Inferior parietal cortex (tissue), 1 donor: ENCODE data around the gene PRPF31.
A peak's percentile ranks its signal among the peaks of the same experiment; 100 is the strongest.

Experiments used
- DNase-seq: peaks from one replicate; pipeline ENCODE4 v3.0.0-alpha.2; 2016; ENCODE audit errors: extremely low spot score

The PRPF31 gene

GRCh38 chr19:54141356-54141755 is 25.8 kb downstream of the PRPF31 start:
- DNase-seq, result no peak

- DNase-seq, result no peak
Observed at GRCh38 chr19:54142166-54142780, 26.7 kb downstream of the PRPF31 start.

- no peak for DNase-seq
Observed at GRCh38 chr19:54145541-54146158, 30.1 kb downstream of the PRPF31 start.

- no peak for DNase-seq
Observed at GRCh38 chr19:54147676-54148075, 32.1 kb downstream of the PRPF31 start.

- no peak for DNase-seq
Observed at GRCh38 chr19:54148158-54148557, 32.6 kb downstream of the PRPF31 start.

GRCh38 chr19:54149021-54149812 is 33.7 kb downstream of the PRPF31 start:
- no peak for DNase-seq

- DNase-seq, result no peak
Observed at GRCh38 chr19:54151362-54152035, 35.9 kb downstream of the PRPF31 start.

GRCh38 chr19:54152267-54152666 is 36.7 kb downstream of the PRPF31 start:
- DNase-seq, result no peak

- DNase-seq, result no peak
Observed at GRCh38 chr19:54152878-54153524, 37.4 kb downstream of the PRPF31 start.

- DNase-seq, result no peak
Observed at GRCh38 chr19:54153731-54154326, 38.3 kb downstream of the PRPF31 start.

GRCh38 chr19:54154603-54155345 is 39.2 kb downstream of the PRPF31 start:
- no peak for DNase-seq

GRCh38 chr19:54155694-54156093 is 40.1 kb downstream of the PRPF31 start:
- DNase-seq, result no peak

GRCh38 chr19:54156490-54156889 is 40.9 kb downstream of the PRPF31 start:
- DNase-seq, result no peak

- DNase-seq, result no peak
Observed at GRCh38 chr19:54156953-54157352, 41.4 kb downstream of the PRPF31 start.

- DNase-seq, result no peak
Observed at GRCh38 chr19:54158812-54159351, 43.3 kb downstream of the PRPF31 start.

- peak; percentile 100 for DNase-seq
Observed at GRCh38 chr19:54159352-54160181, 44.0 kb downstream of the PRPF31 start, which contains the start of gene LENG1. LENG1 (minus strand) TSS chr19:54159721; CDS start chr19:54159695, 26 bp downstream.

GRCh38 chr19:54160182-54160811 is 44.7 kb downstream of the PRPF31 start:
- peak; percentile 21 for DNase-seq

- DNase-seq, result no peak
Observed at GRCh38 chr19:54160854-54161253, 45.3 kb downstream of the PRPF31 start.

- DNase-seq, result peak; percentile 23
Observed at GRCh38 chr19:54162241-54162805, 46.8 kb downstream of the PRPF31 start.
